Natural killer cell (primary cell): ENCODE results near the gene MDFIC2. TPM values are rescaled to one million over a fixed set of nuclear protein-coding genes. Genes with fewer than 3 reads are reported as not detected.

Source experiments
- ATAC-seq, 3 donors: fragments of 150-1000 bp in 2 of 3; fragments of 200-7000 bp in 1 of 3; cut with Tn5 transposase; 1 replicate in 1 of 3; 2 replicates in 2 of 3; pipeline ENCODE4 v1.10.0; 2021; ENCODE audit warnings: mild to moderate bottlenecking in 2 of 3, moderate library complexity in 2 of 3
- DNase-seq, 2 donors: peaks; one replicate each; pipeline versions ENCODE4 v3.0.0 to v3.0.0-alpha.2; 2013 to 2021; ENCODE audit warnings: mixed read lengths in 1 of 2
- H3K27ac ChIP-seq: one replicate; pipeline ENCODE4 v1.5.1; 2013; ENCODE audit warnings: mild to moderate bottlenecking, low read length
- H3K27me3 ChIP-seq: one replicate; pipeline ENCODE4 v1.6.1; 2013; ENCODE audit warnings: low read length; ENCODE audit not compliant: control insufficient read depth, insufficient read depth
- H3K36me3 ChIP-seq: one replicate; pipeline ENCODE4 v1.6.1; 2013; ENCODE audit warnings: low read length; ENCODE audit not compliant: control insufficient read depth, insufficient read depth
- H3K4me1 ChIP-seq: one replicate; pipeline ENCODE4 v1.6.1; 2013; ENCODE audit warnings: low read length; ENCODE audit not compliant: control insufficient read depth, insufficient read depth
- H3K4me3 ChIP-seq: one replicate; pipeline ENCODE4 v1.5.1; 2013; ENCODE audit warnings: low read length
- H3K9me3 ChIP-seq: one replicate; pipeline ENCODE4 v1.6.1; 2013; ENCODE audit warnings: low read length; ENCODE audit not compliant: control insufficient read depth, insufficient read depth
- H3K27ac Mint-ChIP-seq, 2 donors: one replicate each; pipeline ENCODE4 v1.8.0; 2022; ENCODE audit warnings: mild to moderate bottlenecking in 2 of 2, mixed read lengths in 2 of 2, moderate library complexity in 1 of 2
- H3K27me3 Mint-ChIP-seq, 2 donors: one replicate each; pipeline ENCODE4 v1.8.0; 2022; ENCODE audit warnings: low read depth in 2 of 2, mixed read lengths in 2 of 2
- H3K36me3 Mint-ChIP-seq: one replicate; pipeline ENCODE4 v1.8.0; 2022; ENCODE audit warnings: mixed read lengths
- H3K4me1 Mint-ChIP-seq, 2 donors: one replicate each; pipeline ENCODE4 v1.8.0; 2022; ENCODE audit warnings: mixed read lengths in 2 of 2
- H3K4me3 Mint-ChIP-seq: one replicate; pipeline ENCODE4 v1.8.0; 2022; ENCODE audit warnings: mild to moderate bottlenecking, moderate library complexity, mixed read lengths
- H3K9me3 Mint-ChIP-seq, 2 donors: one replicate each; pipeline ENCODE4 v1.8.0; 2022; ENCODE audit warnings: mixed read lengths in 2 of 2
- CTCF ChIP-seq: fragments of 200-600 bp; IDR thresholded peaks from one replicate; pipeline ENCODE4 v1.8.0; 2022; ENCODE audit warnings: antibody characterized with exemption
- WGBS: methylation state at CpG from one replicate; pipeline ENCODE4 v1.1.7; 2013; ENCODE audit warnings: missing lambda C conversion rate; ENCODE audit not compliant: insufficient coverage; 5-methylcytosine and 5-hydroxymethylcytosine counted together
- intact Hi-C: fragments of 100-400 bp; cut with micrococcal nuclease; formaldehyde crosslinking; loops from one replicate; pipeline ENCODE4 v1.14.2; 2022
- total RNA-seq, 4 donors: library from RNA; stranded (reverse); fragments of 120-200 nt in 1 of 4; gene quantifications; one replicate each; pipeline versions ENCODE4 v1.2.3 to v1.2.4, GENCODE V29; 2013 to 2022

MDFIC2 gene
- total RNA-seq, 3 donors from 2014 or later (not counting 1 experiment from before 2014, with no cell fraction given) = not detected

GRCh38 chr3:70245746-70246525, 66.5 kb downstream of the MDFIC2 start:
- Mint-ChIP-seq H3K4me3 (no peak overlapping the region), H3K27ac (no peak overlapping the region), H3K36me3 (no peaks in the 10 kb centered on the region), H3K9me3 (peaks cover 5 to 10% of the 10 kb centered on the region in 2 donors), H3K27me3 (no peaks in the 10 kb centered on the region), H3K4me1 (no peaks in the 10 kb centered on the region)
- Histone ChIP-seq H3K27ac (no peak overlapping the region), H3K4me3 (no peak overlapping the region), H3K27me3 (no peaks in the 10 kb centered on the region), H3K36me3 (no peaks in the 10 kb centered on the region), H3K9me3 (no peaks in the 10 kb centered on the region), H3K4me1 (no peaks in the 10 kb centered on the region)
- 92% methylated on average over 2 of the region's 4 CpGs for WGBS
- ATAC-seq (no peak), DNase-seq (no peak)
- intact Hi-C loops = no loop called here
- TF ChIP-seq CTCF = no peak

- H3K9me3 Mint-ChIP-seq = peaks cover 5 to 8% of the 10 kb centered on the region in 2 donors
- no peaks in the 10 kb centered on the region for H3K36me3 ChIP-seq
- H3K4me3 ChIP-seq = no peak overlapping the region
- no peaks in the 10 kb centered on the region for H3K27me3 Mint-ChIP-seq
- no peak overlapping the region for H3K4me3 Mint-ChIP-seq
- no peaks in the 10 kb centered on the region for H3K4me1 ChIP-seq
- no peaks in the 10 kb centered on the region for H3K9me3 ChIP-seq
- no peak overlapping the region for H3K27ac ChIP-seq
- H3K4me1 Mint-ChIP-seq = no peaks in the 10 kb centered on the region
- H3K27me3 ChIP-seq = no peaks in the 10 kb centered on the region
- DNase-seq = no peak
- intact Hi-C loops = no loop called here
- no peak for TF ChIP-seq CTCF
- no peak overlapping the region for H3K27ac Mint-ChIP-seq
- no peak for ATAC-seq
- H3K36me3 Mint-ChIP-seq = no peaks in the 10 kb centered on the region
- WGBS = 67% methylated on average over 1 of the region's 2 CpGs
Observed at GRCh38 chr3:70244422-70244821, 68.0 kb downstream of the MDFIC2 start.

DNA sequence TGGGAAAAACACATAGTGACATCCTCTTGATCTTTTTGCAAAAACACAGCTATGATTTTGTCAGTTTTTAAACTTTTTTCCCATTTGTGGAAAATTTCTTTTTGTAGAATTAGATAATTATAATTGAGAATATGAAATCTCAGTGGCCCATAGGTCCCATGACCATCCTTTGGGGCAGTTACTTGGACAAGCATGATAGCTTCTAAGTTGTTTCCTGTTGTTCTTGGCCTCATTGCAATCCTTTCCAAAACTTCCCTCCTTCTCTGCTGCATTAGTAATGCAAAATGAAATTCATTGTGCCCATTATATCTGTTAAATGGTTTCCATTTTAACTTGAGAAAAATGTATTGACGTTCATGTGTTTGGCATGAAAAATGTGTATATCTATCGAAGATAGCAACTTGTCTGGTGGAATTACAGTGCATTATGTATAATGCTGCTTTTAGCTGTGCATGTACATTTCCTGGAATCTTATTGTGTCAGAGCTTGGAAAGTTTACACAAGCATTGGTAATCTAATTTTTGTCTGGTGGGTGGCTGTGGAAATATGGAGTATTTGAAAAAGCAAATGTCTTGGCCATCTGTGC, 70.0 kb downstream of the MDFIC2 start:
- Histone ChIP-seq H3K27ac (no peak overlapping the region), H3K4me3 (no peak overlapping the region), H3K36me3 (no peaks in the 10 kb centered on the region), H3K9me3 (no peaks in the 10 kb centered on the region), H3K4me1 (no peaks in the 10 kb centered on the region), H3K27me3 (no peaks in the 10 kb centered on the region)
- H3K4me1 Mint-ChIP-seq = no peaks in the 10 kb centered on the region
- no peaks in the 10 kb centered on the region for H3K36me3 Mint-ChIP-seq
- ATAC-seq = no peak
- peaks cover 4 to 5% of the 10 kb centered on the region in 2 donors for H3K9me3 Mint-ChIP-seq
- 92% methylated on average over 2 of the region's 2 CpGs for WGBS
- DNase-seq = no peak
- no peak overlapping the region for H3K27ac Mint-ChIP-seq
- TF ChIP-seq CTCF = no peak
- H3K4me3 Mint-ChIP-seq = no peak overlapping the region
- intact Hi-C loops = no loop called here
- no peaks in the 10 kb centered on the region for H3K27me3 Mint-ChIP-seq
